Trophoblast cell (in vitro differentiated cells and primary cell): ENCODE results near the gene KCNQ1.
A peak's percentile ranks its signal among the peaks of the same experiment; 100 is the strongest.

ENCODE experiments used
- DNase-seq, 2 donors: peaks; one replicate each; pipeline ENCODE4 v3.0.0-alpha.2; 2016
- H2AFZ ChIP-seq: 2 replicates; pipeline ENCODE4 v1.6.1; 2013; ENCODE audit warnings: low read length, moderate library complexity, mild to moderate bottlenecking; ENCODE audit not compliant: insufficient read depth, poor library complexity
- H2AK5ac ChIP-seq: 2 replicates; pipeline ENCODE4 v1.6.1; 2013; ENCODE audit warnings: mild to moderate bottlenecking, low read length
- H2BK120ac ChIP-seq: 2 replicates; pipeline ENCODE4 v1.6.1; 2013; ENCODE audit warnings: low read length, mild to moderate bottlenecking, moderate library complexity; ENCODE audit not compliant: insufficient read depth, poor library complexity
- H2BK12ac ChIP-seq: 2 replicates; pipeline ENCODE4 v1.6.1; 2013; ENCODE audit warnings: mild to moderate bottlenecking, low read length, moderate library complexity
- H2BK5ac ChIP-seq: 2 replicates; pipeline ENCODE4 v1.6.1; 2013; ENCODE audit warnings: low read length, low read depth, moderate library complexity, mild to moderate bottlenecking; ENCODE audit not compliant: poor library complexity
- H3K14ac ChIP-seq: 2 replicates; pipeline ENCODE4 v1.6.1; 2013; ENCODE audit warnings: mild to moderate bottlenecking, low read length
- H3K18ac ChIP-seq: 2 replicates; pipeline ENCODE4 v1.6.1; 2013; ENCODE audit warnings: mild to moderate bottlenecking, low read length
- H3K23ac ChIP-seq: 2 replicates; pipeline ENCODE4 v1.6.1; 2013; ENCODE audit warnings: low read length
- H3K27ac ChIP-seq: 2 replicates; pipeline ENCODE4 v1.5.1; 2013; ENCODE audit warnings: low read depth, mild to moderate bottlenecking, inconsistent platforms, low read length, moderate library complexity
- H3K27me3 ChIP-seq: 2 replicates; pipeline ENCODE4 v1.6.1; 2013; ENCODE audit warnings: inconsistent platforms, mild to moderate bottlenecking, low read length, moderate library complexity; ENCODE audit not compliant: insufficient read depth
- H3K36me3 ChIP-seq, 2 experiments: 1 replicate in 1 of 2; 2 replicates in 1 of 2; pipeline ENCODE4 v1.6.1; 2013; ENCODE audit warnings: low read length in 2 of 2, mild to moderate bottlenecking in 2 of 2, moderate library complexity in 1 of 2; ENCODE audit not compliant: insufficient read depth in 2 of 2, control insufficient read depth in 1 of 2
- H3K4ac ChIP-seq: 2 replicates; pipeline ENCODE4 v1.6.1; 2013; ENCODE audit warnings: low read depth, mild to moderate bottlenecking, low read length, moderate library complexity
- H3K4me1 ChIP-seq, 2 experiments: 1 replicate in 1 of 2; 2 replicates in 1 of 2; pipeline ENCODE4 v1.6.1; 2013; ENCODE audit warnings: low read length in 2 of 2, mild to moderate bottlenecking in 2 of 2, moderate library complexity in 1 of 2; ENCODE audit not compliant: insufficient read depth in 2 of 2, control insufficient read depth in 1 of 2
- H3K4me2 ChIP-seq: 2 replicates; pipeline ENCODE4 v1.6.1; 2013; ENCODE audit warnings: inconsistent platforms, mild to moderate bottlenecking, low read length, moderate library complexity
- H3K4me3 ChIP-seq: 2 replicates; pipeline ENCODE4 v1.5.1; 2013; ENCODE audit warnings: mild to moderate bottlenecking, low read depth, low read length, inconsistent platforms
- H3K79me1 ChIP-seq: one replicate; pipeline ENCODE4 v1.6.1; 2013; ENCODE audit warnings: low read length
- H3K79me2 ChIP-seq: 2 replicates; pipeline ENCODE4 v1.6.1; 2013; ENCODE audit warnings: low read length, mild to moderate bottlenecking; ENCODE audit not compliant: control insufficient read depth, insufficient read depth, poor library complexity
- H3K9ac ChIP-seq: 2 replicates; pipeline ENCODE4 v1.6.1; 2013; ENCODE audit warnings: mild to moderate bottlenecking, low read length
- H3K9me3 ChIP-seq: 2 replicates; pipeline ENCODE4 v1.6.1; 2013; ENCODE audit warnings: low read depth, mild to moderate bottlenecking, control low read depth, inconsistent platforms, low read length; ENCODE audit not compliant: insufficient read depth
- H4K12ac ChIP-seq: 2 replicates; pipeline ENCODE4 v1.6.1; 2013; ENCODE audit warnings: low read depth, mild to moderate bottlenecking, low read length, moderate library complexity
- H4K8ac ChIP-seq: 2 replicates; pipeline ENCODE4 v1.6.1; 2013; ENCODE audit warnings: low read depth, mild to moderate bottlenecking, low read length, moderate library complexity
- H4K91ac ChIP-seq: one replicate; pipeline ENCODE4 v1.6.1; 2013; ENCODE audit warnings: low read depth, mild to moderate bottlenecking, low read length, moderate library complexity
- WGBS: extraction: QIAGEN DNeasy Blood & Tissue Kit; methylation state at CpG from one replicate; pipeline ENCODE4 v1.1.7; 2013; ENCODE audit warnings: missing lambda C conversion rate; ENCODE audit not compliant: insufficient read length, insufficient coverage; ENCODE audit errors: extremely low coverage; 5-methylcytosine and 5-hydroxymethylcytosine counted together

The KCNQ1 gene

DNA sequence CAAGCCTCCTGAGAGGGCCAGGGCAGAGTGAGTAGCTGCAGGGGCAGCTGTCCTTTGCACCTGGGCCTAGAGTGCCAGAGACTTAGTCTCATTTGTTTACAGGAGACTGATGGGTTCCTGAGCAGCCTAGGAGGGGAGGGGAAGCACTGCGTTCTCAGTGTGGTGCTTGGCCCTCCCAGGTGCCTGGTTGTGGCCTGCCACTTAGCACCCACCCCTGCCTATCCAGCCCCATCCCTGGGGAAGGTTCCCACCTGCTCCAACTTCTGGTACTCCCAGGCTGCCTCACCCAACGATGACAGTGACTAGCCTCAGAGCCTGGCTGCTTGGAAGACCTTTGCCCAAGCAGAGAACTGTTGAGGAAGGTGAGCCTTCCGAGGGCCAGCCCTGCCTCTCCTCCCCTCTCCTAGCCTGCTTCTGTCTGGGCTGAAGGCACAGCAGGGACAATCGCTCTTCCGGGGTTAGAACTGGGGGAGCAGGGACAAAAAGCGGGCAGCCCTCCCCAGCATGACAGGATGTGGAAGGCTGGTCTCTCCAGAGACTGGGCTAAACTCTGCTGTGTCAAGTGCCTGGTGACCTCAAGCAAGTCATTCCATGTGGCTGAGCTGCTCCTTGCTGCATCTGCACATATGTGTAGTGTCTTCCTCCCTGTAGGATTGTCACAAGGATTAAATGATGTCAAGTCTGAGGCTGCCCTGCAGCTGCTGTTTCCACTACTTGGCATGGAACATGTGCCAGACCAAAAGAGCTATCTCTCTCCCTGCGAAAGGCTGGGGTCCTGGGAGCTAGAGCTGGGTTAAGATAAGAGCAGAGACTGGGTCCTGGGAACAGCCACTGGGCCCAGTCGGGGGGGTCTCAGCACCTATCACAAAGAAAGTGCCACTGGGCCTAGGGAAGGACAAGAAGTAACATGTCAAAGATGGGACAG lies 245.1 kb downstream of the KCNQ1 start:
- Histone ChIP-seq H4K8ac (no peak overlapping the region), H3K4me1 (peaks cover 44 to 50% of the 10 kb centered on the region in 2 experiments), H3K4me3 (no peak overlapping the region), H2AK5ac (no peak overlapping the region), H2AFZ (no peak overlapping the region), H3K4me2 (no peak overlapping the region), H3K9ac (no peak overlapping the region), H3K9me3 (peaks cover 2% of the 10 kb centered on the region), H4K91ac (no peak overlapping the region), H3K14ac (no peak overlapping the region), H3K23ac (no peak overlapping the region), H3K79me1 (peaks cover 5% of the 10 kb centered on the region), H3K27me3 (no peaks in the 10 kb centered on the region), H3K18ac (no peak overlapping the region), H2BK5ac (no peak overlapping the region), H3K4ac (peak overlapping the region; percentile 5), H2BK12ac (no peak overlapping the region), H3K36me3 (peaks cover 11 to 18% of the 10 kb centered on the region in 2 experiments), H2BK120ac (no peak overlapping the region), H4K12ac (no peak overlapping the region), H3K79me2 (peaks cover 5% of the 10 kb centered on the region), H3K27ac (no peak overlapping the region)
- DNase-seq = no peak
- WGBS = no CpG with 5 or more reads among the region's 8 CpGs

DNA sequence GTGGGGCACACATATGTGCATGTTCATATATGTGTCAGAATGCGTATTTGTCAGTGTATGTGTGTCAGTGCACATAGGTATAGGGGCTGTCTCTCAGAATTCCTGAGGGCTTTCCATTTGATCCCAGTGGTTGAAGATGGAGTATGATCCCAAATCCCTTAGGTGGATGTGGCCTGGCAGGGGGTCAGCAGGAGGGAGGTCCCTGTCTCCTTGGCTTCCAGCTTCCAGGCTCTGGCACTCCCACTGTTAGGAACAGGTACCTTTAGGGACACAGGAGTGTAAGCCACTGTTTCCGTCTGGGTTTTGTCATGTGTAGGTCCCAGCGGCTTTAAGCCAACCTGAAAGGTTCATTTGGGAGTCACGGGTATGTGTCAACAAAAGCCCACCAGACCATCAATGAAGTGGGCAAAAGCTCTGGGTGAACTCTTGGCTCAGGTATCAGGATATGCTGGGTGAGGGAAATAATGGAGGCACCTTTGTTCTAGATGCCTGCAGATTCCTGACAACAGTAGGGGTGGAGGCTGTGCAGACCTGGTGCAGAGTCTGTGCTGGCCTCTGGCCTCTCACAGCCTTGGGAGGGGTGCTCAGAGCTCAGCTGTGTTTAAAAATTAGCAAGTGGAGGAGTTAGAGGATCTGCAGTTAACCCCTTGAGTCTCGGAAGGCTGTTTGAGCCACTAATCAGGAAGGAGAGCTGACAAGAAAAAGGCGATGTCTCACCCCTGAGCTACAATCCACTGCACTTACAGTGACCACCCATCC lies 246.0 kb downstream of the KCNQ1 start:
- no peak overlapping the region for H2AFZ ChIP-seq
- no peak overlapping the region for H2BK5ac ChIP-seq
- H2AK5ac ChIP-seq = no peak overlapping the region
- H3K4ac ChIP-seq = peak overlapping the region; percentile 14
- peak overlapping the region; percentile 9 for H3K4me2 ChIP-seq
- H3K23ac ChIP-seq = no peak overlapping the region
- no peak overlapping the region for H2BK120ac ChIP-seq
- peaks cover 13 to 15% of the 10 kb centered on the region in 2 experiments for H3K36me3 ChIP-seq
- DNase-seq = peak in 1 of 2 donors; percentile 57
- H3K4me3 ChIP-seq = no peak overlapping the region
- no peak overlapping the region for H4K8ac ChIP-seq
- no peak overlapping the region for H3K9ac ChIP-seq
- H3K4me1 ChIP-seq = peaks cover 42 to 47% of the 10 kb centered on the region in 2 experiments
- peaks cover 5% of the 10 kb centered on the region for H3K79me1 ChIP-seq
- peaks cover 2% of the 10 kb centered on the region for H3K9me3 ChIP-seq
- no peak overlapping the region for H4K91ac ChIP-seq
- no peaks in the 10 kb centered on the region for H3K27me3 ChIP-seq
- H3K14ac ChIP-seq = no peak overlapping the region
- no peak overlapping the region for H4K12ac ChIP-seq
- peaks cover 5% of the 10 kb centered on the region for H3K79me2 ChIP-seq
- no CpG with 5 or more reads among the region's 6 CpGs for WGBS
- no peak overlapping the region for H3K18ac ChIP-seq
- no peak overlapping the region for H2BK12ac ChIP-seq
- no peak overlapping the region for H3K27ac ChIP-seq

DNA sequence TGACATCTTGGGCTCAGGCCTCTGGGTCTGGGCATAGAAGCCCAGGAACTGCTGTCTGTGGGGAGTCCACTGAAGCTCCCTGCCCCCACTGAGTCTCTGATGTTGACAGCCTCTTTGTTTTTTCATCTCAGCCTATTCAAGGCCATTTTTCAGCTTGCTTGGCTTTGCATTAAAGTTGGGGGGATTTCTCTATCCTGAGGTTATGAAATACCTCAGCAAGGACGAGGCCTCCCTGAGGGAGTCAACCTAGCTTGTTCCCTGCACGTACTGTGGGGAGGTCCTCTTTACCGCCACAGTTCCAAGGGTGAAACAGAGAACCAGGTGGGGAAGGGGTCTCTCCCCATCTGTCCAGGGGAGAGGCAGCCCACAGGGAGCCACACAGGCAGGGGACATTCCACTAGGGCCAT lies 246.6 kb downstream of the KCNQ1 start:
- H2AK5ac ChIP-seq = peak overlapping the region; percentile 16
- H4K12ac ChIP-seq = no peak overlapping the region
- H3K4me3 ChIP-seq = no peak overlapping the region
- no peak overlapping the region for H4K91ac ChIP-seq
- no CpG with 5 or more reads among the region's 3 CpGs for WGBS
- H3K27ac ChIP-seq = no peak overlapping the region
- peak overlapping the region; percentile 12 for H3K18ac ChIP-seq
- peaks cover 13 to 15% of the 10 kb centered on the region in 2 experiments for H3K36me3 ChIP-seq
- no peak for DNase-seq
- peak overlapping the region; percentile 16 for H3K14ac ChIP-seq
- H3K4ac ChIP-seq = peak overlapping the region; percentile 3
- H3K23ac ChIP-seq = no peak overlapping the region
- H3K4me2 ChIP-seq = no peak overlapping the region
- peak overlapping the region; percentile 10 for H2BK5ac ChIP-seq
- H2BK120ac ChIP-seq = no peak overlapping the region
- H3K9ac ChIP-seq = no peak overlapping the region
- peaks cover 5% of the 10 kb centered on the region for H3K79me1 ChIP-seq
- peaks cover 2% of the 10 kb centered on the region for H3K9me3 ChIP-seq
- peaks cover 42 to 47% of the 10 kb centered on the region in 2 experiments for H3K4me1 ChIP-seq
- no peaks in the 10 kb centered on the region for H3K27me3 ChIP-seq
- peaks cover 5% of the 10 kb centered on the region for H3K79me2 ChIP-seq
- H2BK12ac ChIP-seq = peak overlapping the region; percentile 16
- no peak overlapping the region for H2AFZ ChIP-seq
- no peak overlapping the region for H4K8ac ChIP-seq

DNA sequence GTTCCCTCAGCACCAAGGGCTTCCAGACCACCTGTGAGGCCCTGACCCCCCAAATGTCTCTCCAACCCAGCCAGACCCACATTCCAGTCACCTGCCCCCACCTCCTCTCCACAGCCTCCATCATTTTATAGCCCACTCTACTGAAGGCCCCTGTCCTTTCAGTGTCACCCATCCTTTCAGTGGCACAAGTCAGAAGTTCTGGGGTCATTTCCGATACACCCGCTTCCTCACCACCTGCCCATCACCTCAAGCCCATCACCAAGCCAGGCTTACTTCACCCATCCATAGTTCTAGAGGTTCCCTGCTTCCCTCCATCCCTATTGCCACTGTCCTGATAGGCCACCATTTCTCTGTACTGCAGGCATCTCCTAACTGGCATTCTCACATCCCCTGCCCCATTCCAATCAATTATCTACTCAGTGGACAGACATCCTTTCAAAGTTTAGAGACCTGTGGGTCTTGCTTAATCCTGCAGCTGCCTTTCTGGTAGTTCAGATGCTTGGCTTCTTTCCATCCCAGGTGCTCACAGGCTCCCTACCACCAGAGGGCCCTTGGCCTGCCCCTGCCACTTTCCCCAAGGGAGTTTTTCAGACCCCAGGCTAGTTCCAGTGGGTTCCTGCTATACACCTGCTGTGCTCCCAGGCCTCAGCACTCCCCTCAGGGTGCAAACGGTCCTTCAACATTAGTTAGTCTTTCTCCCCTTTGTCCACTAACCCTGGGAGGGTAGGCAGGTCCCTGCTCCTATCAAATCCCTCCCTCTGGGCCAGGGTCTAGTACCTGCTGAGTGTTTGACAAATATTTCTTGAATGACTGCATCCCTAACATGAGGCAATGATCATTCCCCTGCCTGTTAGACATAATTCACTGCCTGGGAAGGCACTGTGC lies 247.4 kb downstream of the KCNQ1 start:
- no CpG with 5 or more reads among the region's 3 CpGs for WGBS
- H4K8ac ChIP-seq = no peak overlapping the region
- DNase-seq = peak; percentile 79 to 83

More for the DNA sequence above, 247.4 kb downstream of the KCNQ1 start:
- Histone ChIP-seq H2AK5ac (no peak overlapping the region), H4K91ac (no peak overlapping the region), H3K4me3 (no peak overlapping the region), H3K27me3 (no peaks in the 10 kb centered on the region), H3K79me2 (peaks cover 5% of the 10 kb centered on the region), H2AFZ (no peak overlapping the region), H2BK5ac (no peak overlapping the region), H3K4ac (no peak overlapping the region), H3K23ac (no peak overlapping the region), H3K27ac (no peak overlapping the region), H3K18ac (no peak overlapping the region), H3K14ac (no peak overlapping the region), H3K36me3 (peaks cover 13 to 14% of the 10 kb centered on the region in 2 experiments), H3K9me3 (peaks cover 2% of the 10 kb centered on the region), H4K12ac (no peak overlapping the region), H3K79me1 (peaks cover 5% of the 10 kb centered on the region), H2BK120ac (no peak overlapping the region), H3K4me1 (peaks cover 42 to 47% of the 10 kb centered on the region in 2 experiments), H3K9ac (no peak overlapping the region), H2BK12ac (no peak overlapping the region), H3K4me2 (no peak overlapping the region)
